GM18861 (cell line): ENCODE data around the gene INTS1.

Experiments used
- ATAC-seq: cut with Tn5 transposase; IDR thresholded peaks from one replicate; pipeline ENCODE4 v1.9.1; 2021; ENCODE audit not compliant: unreplicated experiment

The INTS1 gene

DNA sequence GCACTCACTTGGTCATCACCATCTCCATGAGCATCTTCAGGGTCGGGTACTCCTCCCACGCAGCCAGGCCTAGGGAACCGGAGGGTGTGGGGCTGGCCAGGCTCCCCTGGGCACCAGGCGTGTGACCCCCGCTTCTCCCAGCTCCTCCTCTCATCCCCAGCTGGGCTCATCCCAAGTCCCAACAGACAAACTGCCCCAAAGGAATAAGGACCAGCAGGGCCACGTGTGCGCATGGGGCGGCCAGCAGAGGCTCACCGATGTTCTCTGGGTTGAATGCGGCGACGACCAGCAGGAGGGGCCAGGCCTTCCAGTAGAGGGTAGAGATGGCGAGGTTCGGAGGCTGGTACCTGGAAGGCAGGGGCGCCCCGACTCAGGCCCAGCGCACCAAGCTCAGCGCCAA lies 14.9 kb downstream of the INTS1 start:
- ATAC-seq = no peak

DNA sequence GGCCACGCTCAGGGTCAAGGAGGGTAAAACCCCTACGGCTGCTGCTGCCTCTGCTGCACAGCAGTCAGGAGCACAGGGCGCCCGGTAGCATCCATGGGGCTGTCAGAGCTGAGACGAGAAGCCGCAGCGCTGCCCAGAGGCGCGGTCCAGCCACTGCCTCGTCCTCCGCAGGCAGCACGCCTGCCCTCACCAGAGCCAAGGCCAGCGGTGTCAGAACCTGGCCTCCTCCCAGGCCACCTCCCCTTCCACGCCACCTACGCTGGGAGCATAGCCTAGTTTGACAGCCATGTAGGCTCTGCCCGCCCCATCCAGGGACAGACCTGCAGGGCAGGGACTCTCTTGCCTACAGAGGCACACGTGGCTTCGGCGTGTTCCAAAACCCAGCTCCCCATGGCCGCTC lies 16.2 kb downstream of the INTS1 start:
- ATAC-seq = no peak

DNA sequence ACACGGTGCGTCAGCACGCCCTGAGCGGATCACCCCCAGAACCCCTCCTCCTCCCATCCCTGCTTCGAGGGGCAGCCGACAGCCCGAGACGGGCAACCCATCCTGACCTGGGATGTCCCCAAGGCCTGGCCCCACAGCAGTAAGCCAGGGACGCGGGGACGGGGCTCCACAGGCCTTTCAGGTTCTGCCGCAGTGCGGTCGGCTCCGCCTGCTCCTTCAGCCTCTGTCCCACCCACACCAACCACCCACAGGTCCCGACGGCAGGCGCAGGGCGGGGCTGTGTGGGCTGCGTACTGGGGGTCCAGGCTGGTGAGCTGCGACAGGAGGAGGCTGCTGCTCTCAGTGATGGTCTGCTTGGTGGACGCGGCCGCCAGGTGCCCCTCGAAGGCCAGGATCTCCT lies 16.7 kb downstream of the INTS1 start:
- ATAC-seq = no peak

GRCh38 chr7:1486571-1486970 lies 17.6 kb downstream of the INTS1 start:
- no peak for ATAC-seq

- ATAC-seq = no peak
These were observed 19.0 kb downstream of the INTS1 start for GRCh38 chr7:1485156-1485555.

- ATAC-seq = no peak
These were observed 19.6 kb downstream of the INTS1 start for GRCh38 chr7:1484569-1484968.

GRCh38 chr7:1483536-1484505 lies 20.4 kb downstream of the INTS1 start:
- ATAC-seq = no peak

DNA sequence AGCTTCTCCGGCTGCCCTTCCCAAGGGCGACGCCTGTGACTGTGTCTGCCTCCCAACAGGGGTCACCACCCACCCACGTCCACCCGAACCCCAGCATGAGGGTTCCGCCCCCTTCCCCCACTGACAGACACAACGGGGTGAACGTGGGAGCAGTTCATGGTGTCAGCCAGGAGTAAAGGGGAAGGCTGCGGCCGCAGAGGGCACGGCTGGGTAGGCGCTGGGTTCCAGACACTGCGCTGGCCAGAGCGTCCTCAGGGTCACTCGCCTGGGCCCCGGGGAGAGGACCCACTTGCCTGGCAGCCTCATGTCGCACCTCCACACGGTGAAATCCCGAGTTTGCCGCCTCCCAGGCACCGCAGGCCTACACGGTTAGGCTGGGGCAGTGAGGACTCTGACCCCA lies 21.1 kb downstream of the INTS1 start:
- ATAC-seq = no peak

GRCh38 chr7:1481300-1481699 lies 22.9 kb downstream of the INTS1 start:
- ATAC-seq = no peak

DNA sequence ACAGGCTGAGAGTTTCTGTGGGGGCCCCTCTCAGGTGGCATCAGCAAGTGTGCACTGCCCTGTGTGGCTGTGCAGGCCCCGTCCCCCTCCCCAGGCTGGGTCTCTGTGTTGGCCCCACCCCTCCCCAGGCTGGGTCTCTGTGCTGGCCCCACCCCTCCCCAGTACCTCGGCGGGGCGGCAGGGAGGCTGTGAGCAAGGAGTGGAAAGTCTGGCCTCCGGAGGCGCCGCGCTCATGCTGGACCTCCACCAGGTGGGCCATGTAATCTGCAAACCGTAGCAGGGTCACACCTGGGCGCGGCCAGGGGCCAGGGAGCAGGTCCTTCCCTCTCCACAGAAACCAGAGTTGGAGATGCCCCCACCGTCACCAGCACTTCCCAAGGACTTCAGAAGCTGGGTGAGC lies 23.5 kb downstream of the INTS1 start:
- ATAC-seq = no peak

- no peak for ATAC-seq
These were observed 24.9 kb downstream of the INTS1 start for GRCh38 chr7:1479287-1479686.

DNA sequence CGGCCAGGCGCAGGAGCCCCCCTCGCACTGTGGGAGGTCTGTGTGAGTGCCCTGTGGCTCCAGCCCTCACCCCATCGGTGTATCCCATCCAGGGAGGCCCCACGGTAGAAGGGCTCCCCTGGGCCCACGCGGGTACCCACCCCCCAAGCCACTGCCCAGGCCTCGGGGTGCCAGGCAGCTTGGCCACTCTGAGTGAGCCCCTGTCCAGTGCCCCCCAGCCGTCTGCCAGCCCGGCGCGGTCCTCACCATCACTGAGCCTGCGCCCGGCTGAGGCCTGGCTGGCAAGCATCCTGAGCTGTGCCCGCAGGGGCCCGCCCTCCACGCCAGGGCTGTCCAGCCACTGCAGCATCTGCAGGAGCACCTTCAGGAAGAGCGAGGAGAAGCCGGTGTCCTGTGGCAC lies 25.7 kb downstream of the INTS1 start:
- no peak for ATAC-seq

- no peak for ATAC-seq
These were observed 27.3 kb downstream of the INTS1 start for GRCh38 chr7:1476859-1477258.

DNA sequence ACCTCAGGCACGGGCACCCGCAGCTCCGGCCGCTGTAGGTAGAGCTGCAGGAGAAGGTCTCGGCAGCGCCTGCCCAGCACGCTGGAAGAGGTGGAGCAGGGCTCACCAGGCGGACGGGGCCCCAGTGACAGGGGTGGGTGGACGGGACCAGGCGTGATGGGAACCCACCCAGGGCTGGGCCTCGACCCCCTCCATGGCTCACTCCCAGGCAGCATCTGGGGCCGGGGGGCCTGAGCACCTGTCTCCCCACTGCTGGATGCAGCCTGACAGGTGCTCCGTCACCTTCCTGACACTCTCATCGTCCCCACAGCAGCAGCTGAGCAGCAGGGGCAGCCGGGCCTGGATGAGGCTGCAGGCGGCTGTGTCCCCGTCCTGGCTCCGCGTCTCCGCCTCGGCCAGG lies 28.2 kb downstream of the INTS1 start:
- ATAC-seq = no peak

DNA sequence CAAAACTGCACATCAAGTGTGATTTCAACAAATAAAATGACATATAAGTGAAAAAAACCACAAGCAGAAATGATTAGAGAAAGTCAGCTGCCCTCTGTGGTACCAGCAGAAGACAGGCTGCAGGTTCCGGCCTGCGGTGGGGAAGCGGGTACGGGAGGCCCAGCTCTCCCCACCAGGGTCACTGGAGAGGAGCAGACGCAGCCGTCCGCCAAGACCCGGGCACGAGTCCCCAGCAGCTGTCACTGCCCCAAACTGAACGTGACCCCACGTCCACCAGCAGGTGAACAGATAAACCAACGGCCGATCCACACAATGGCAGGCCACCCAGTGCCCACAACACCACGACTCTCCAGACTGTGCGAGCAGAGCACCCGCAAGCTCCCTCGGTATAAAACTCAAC lies 28.8 kb downstream of the INTS1 start:
- ATAC-seq = no peak

- no peak for ATAC-seq
These were observed 29.5 kb downstream of the INTS1 start for GRCh38 chr7:1474736-1475135.

DNA sequence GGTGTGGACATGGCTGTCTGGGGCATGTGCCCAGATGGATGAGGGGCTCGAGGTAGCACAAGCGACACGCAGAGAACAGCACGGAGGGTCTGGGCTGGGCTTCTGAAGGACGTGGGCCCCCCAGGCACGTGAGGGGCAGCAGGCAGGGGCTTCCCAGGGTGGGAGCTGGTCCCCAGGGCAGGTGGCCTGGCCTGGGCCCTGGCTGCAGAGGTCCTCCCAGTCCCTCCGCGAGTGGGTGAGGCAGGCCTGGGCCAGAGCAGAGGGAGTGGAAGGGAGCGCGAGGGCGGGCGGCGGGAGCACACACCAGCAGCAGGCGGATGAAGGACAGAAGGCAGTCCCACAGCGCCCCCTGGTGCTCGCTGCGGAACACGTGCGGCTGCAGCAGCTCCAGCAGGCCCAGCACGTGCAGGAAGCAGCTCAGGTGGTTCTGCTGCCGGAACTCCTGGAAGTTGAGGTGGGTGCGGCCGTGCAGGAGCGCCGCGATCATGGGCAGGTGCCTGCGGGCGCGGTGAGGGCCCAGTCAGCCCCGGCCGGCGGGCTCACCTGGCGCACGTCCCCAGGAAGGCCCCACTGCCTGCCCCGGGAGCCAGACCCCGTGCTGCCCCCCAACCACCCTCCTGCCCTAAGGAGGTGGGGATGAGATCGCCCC lies 30.2 kb downstream of the INTS1 start:
- no peak for ATAC-seq

DNA sequence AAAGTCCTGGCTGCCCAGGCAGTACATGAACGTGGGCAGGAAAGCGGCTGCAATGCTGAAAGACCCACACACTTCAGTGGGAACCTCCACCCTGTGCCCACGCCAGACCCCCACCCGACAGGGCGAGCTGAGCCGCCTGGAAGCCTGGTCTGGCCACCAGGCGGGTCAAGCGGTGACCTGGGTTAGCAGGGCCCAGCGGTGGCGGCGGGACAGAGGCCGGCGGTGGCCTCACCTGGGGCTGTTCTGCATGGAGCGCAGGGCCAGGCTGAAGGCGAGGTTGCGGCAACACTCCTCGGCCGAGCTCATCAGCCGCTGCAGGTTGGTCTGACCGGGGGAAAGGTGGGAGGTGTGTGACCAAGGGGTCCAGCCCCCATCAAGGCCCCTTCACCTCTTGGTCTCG lies 33.3 kb downstream of the INTS1 start:
- no peak for ATAC-seq

DNA sequence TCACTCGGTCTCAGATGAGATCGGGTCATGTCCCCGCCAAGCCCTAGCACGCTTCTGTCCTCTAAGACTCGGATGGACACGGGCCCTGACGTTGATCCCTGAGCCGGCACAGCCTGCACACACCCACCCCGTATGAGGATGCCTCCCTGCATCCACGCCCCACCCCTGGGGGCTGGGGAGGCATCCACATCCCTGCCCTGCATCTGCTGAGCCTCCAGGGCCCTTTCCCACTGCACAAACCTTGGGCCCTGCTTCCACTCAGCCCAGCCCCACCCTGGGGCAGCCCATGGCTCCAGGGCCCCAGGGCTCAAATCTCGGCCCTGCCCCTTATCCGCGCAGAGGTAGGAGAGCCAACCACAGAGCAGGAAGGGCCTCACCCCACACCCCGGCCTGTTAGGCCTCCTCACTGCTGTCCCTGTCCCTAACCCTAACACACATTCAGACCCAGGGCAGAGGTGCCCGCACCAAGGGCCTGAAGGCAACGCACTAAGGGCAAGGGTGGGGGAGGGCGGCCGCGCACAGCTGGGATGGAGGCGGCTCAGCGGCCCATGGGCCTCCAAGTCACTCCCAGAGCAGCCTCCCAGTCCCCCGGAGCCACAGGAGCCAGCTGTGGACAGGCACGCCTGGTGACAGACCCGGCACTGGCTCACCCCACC lies 35.4 kb downstream of the INTS1 start:
- no peak for ATAC-seq

DNA sequence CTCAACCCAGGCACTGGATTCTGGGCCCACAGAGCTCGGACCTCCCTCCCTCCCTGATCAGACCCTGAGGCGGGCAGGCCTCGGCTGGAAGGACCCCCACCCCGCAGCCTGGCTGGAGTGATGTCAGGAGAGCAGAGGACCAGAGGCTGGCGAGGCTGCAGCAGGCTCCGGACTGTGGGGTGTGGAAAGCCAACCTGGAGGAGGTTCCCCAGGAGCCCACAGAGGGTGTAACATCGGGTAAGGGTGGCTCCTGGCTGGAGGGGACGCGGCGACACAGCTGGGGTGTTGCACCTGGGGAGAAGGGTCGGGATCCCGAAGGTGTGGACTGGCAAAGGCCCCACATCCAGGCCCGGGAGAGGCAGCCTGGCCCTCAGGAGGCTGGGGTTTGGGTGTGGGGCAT lies 36.0 kb downstream of the INTS1 start:
- ATAC-seq = no peak

DNA sequence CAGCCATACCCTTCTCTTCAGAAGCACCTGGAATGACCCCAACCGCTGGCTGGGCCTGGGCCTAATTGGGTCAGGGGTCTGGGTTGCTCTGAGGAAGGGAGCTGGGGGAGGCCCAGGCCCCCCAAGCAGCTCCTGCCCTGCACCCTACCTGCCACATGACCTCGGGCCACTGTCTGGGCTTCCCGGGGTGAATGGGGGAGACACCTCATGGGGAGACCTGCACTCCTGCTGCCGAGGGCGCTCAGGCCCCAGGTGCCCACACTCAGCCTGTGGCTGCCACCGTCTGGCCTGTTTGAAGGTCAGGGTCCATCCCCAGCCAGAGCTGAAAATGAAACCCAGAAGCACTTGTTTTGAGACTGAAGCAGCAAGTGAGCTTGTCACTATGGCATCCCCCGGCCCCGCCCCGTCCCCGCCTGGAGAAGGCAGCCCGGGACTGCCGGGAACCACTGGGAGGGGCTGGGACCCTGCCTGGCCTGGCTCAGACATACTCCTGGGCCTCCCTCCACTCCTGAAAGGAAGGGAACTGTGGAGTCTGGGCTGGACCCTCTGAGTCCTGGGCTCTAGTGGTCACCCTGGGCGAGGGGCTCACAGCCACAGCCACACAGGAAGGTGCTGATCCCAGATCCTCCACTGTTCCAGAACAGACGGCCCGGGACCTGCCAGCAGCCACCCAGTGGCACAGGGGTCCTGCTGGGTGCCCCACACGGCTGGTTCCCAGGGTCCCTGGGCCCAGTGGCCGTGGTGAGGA lies 37.5 kb downstream of the INTS1 start:
- no peak for ATAC-seq
